ENCODE data around the gene IRF8. TPM values are rescaled to one million over a fixed set of nuclear protein-coding genes. Genes with fewer than 3 reads are reported as not detected.
"Not testable (repeated sequence)": the region's sequence is repeated elsewhere in the genome, so short reads cannot be mapped to it uniquely, and the experiment has no call there.

The IRF8 gene
- total RNA-seq, 1 donor from 2014 or later, result 20.0 TPM

DNA sequence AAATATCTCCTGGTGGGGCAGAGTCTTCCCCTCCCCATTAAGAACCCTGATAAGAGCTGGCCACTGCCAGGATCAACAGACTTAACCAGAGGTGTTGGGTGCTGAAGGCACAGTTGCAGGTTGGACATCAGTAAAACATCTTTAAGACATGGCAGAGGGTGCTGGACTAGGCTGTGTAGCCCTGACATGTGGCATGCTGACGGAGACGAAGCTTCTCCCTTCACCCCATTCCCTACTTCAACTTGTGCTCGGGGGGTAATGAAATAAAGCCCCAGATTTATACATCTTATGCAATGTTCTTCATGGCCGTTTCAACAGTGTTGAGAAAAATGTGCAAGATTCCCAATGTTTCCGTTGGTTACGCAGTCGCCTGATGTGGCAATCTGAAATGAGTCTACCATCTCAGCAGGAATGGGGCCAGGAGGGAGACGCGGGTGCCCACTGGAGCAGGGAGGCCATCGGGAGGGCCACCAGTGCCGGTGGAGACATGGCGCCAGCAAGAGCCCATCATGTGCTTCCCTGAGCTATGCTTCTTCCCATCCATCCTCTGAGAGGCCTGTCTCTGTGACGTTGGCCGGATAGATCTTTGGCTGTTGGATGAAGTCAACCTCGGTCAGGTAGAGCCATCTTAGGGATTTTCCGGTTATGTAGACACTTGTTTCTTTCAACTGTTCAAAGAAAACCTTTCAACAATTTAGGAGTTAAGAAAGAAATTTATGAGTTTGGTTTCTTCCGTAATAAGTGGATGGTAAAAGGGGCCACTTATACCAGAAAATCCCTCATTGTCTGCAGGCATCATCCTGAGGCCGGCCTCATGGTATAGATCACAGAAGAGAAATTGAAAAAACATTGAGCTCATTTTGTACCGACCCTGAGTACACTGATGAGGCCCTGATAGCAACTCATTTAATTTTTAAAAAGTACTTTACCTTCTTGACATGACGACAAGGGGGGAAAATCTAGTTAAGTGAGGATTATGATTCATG, 6.4 kb downstream of the IRF8 start:
- TF ChIP-seq, protein P1, sequence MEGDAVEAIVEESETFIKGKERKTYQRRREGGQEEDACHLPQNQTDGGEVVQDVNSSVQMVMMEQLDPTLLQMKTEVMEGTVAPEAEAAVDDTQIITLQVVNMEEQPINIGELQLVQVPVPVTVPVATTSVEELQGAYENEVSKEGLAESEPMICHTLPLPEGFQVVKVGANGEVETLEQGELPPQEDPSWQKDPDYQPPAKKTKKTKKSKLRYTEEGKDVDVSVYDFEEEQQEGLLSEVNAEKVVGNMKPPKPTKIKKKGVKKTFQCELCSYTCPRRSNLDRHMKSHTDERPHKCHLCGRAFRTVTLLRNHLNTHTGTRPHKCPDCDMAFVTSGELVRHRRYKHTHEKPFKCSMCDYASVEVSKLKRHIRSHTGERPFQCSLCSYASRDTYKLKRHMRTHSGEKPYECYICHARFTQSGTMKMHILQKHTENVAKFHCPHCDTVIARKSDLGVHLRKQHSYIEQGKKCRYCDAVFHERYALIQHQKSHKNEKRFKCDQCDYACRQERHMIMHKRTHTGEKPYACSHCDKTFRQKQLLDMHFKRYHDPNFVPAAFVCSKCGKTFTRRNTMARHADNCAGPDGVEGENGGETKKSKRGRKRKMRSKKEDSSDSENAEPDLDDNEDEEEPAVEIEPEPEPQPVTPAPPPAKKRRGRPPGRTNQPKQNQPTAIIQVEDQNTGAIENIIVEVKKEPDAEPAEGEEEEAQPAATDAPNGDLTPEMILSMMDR (IDR thresholded peaks at IDR 0.05), result no peak

DNA sequence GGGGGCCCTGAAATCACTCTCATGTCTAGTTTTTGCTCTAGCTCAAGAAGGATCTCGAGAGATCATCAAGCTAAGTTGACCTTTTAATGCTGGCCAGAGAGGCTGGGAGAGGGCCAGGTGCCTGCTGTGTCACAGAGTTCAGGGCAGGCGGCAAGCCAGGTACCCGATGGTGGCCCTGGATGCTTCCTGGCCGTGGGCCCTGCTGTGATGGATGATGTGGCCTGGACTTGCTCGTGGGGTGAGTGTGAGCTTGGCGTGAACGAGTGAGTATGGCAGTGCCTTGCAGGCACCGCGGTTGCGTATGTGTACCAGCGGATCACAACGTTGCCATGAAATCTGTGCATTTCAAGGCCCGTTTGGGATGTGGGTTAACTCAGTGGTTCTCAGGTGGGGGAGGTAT, 7.4 kb downstream of the IRF8 start:
- TF ChIP-seq, protein P1 (IDR thresholded peaks at IDR 0.05), result no peak
- Histone ChIP-seq H3K27me3 (no peaks in the 10 kb centered on the region), H3K36me3 (no peaks in the 10 kb centered on the region), H3K4me1 (no peaks in the 10 kb centered on the region), H3K4me3 (no peak overlapping the region), H3K9me3 (no peaks in the 10 kb centered on the region), H3K27ac (no peak overlapping the region)
- intact Hi-C loops (cut with DNase I), result no loop called here
- DNase-seq (ENCODE audit: low spot score in 2 of 2), result no peak

More for the DNA sequence above, 6.4 kb downstream of the IRF8 start:
- no peaks in the 10 kb centered on the region for H3K27me3 ChIP-seq
- H3K27ac ChIP-seq, result no peak overlapping the region
- no peaks in the 10 kb centered on the region for H3K4me1 ChIP-seq
- H3K4me3 ChIP-seq, result no peak overlapping the region
- DNase-seq (ENCODE audit: low spot score in 2 of 2), result no peak
- H3K9me3 ChIP-seq, result no peaks in the 10 kb centered on the region
- H3K36me3 ChIP-seq, result no peaks in the 10 kb centered on the region
- intact Hi-C loops (cut with DNase I), result no loop called here

DNA sequence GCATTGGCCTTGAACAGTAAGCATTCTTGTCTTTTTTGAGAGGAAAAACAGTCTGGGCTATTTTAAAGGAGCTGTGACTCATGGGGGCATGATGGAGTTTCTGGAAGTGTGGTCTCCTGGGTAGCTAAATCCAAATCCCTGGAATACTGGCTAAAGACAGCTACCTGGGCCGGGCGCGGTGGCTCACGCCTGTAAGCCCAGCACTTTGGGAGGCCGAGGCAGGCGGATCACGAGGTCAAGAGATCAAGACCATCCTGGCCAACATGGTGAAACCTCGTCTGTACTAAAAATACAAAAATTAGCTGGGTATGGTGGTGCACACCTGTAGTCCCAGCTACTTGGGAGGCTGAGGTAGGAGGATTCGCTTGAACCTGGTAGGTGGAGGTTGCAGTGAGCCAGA, 8.3 kb downstream of the IRF8 start:
- H3K27me3 ChIP-seq; DNase-seq (ENCODE audit: low spot score in 2 of 2); intact Hi-C loops (cut with DNase I); H3K4me3 ChIP-seq; H3K9me3 ChIP-seq; H3K36me3 ChIP-seq; H3K27ac ChIP-seq; H3K4me1 ChIP-seq: not testable (repeated sequence)

DNA sequence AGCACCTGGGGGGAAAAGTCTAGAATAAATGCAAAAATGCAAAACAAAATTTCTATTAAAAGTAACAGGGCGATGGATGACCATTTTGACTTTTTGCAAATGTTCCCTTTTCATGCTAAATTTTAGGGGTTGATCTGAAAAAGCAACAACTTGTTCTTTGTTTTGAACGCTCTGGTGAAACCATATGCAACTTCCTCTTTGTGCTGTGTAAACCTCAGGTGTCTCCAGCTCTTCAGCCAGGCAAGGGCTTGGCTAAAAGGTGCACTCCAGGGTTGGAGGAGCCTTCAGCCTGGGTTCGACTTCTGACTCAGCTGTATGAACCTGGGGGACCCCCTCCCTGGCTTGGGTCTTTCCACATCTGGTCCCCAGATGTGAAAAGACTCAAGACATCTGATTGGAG, 9.5 kb downstream of the IRF8 start:
- H3K4me1 ChIP-seq, result no peaks in the 10 kb centered on the region
- H3K9me3 ChIP-seq, result no peaks in the 10 kb centered on the region
- intact Hi-C loops (cut with DNase I), result no loop called here
- no peak overlapping the region for H3K4me3 ChIP-seq
- no peaks in the 10 kb centered on the region for H3K36me3 ChIP-seq
- TF ChIP-seq, protein P1 (IDR thresholded peaks at IDR 0.05), result no peak
- no peak for DNase-seq (ENCODE audit: low spot score in 2 of 2)
- H3K27ac ChIP-seq, result no peak overlapping the region
- H3K27me3 ChIP-seq, result no peaks in the 10 kb centered on the region

DNA sequence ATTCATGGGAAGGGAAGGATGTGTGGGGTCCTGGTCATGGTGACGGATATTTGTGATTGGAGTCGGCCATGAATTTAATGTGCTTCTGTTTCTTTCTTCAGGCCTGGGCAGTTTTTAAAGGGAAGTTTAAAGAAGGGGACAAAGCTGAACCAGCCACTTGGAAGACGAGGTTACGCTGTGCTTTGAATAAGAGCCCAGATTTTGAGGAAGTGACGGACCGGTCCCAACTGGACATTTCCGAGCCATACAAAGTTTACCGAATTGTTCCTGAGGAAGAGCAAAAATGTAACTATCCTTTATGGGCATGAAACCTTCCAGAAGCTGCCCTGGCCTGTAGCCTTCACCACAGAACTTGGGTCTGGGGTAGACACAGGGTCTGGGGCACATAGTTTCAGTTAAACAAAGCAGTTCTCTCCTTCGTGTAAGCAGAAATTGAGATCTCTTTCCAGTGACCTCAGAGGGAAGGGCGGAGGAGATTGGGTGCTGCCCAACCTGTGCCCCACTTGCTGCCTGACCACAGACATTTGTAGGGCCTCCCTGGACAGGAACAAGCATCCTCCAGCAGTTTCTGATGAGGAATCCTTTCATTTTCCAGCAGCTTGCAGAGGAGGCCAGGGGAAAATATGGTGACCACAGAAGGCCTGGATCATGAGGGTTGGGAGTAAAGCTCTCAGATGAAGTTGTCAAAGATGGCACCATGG, 10.1 kb downstream of the IRF8 start:
- Histone ChIP-seq H3K27ac (peak overlapping the region in 1 of 2 donors; percentile 11), H3K27me3 (no peaks in the 10 kb centered on the region), H3K4me1 (no peaks in the 10 kb centered on the region), H3K4me3 (no peak overlapping the region), H3K36me3 (no peaks in the 10 kb centered on the region), H3K9me3 (no peaks in the 10 kb centered on the region)
- DNase-seq (ENCODE audit: low spot score in 2 of 2), result no peak
- TF ChIP-seq, protein P1 (IDR thresholded peaks at IDR 0.05), result no peak
- intact Hi-C loops (cut with DNase I), result no loop called here
